Activated CD4-positive, alpha-beta T cell treated with anti-CD3 and anti-CD28 coated beads for 36 hours (primary cell): ENCODE data around the gene ROR2. TPM values are rescaled to one million over a fixed set of nuclear protein-coding genes. Genes with fewer than 3 reads are reported as not detected.

Experiments used
- ATAC-seq: fragments of 200-7000 bp; cut with Tn5 transposase; one replicate; pipeline ENCODE4 v1.10.0; 2021; ENCODE audit warnings: mild to moderate bottlenecking, moderate library complexity
- CTCF ChIA-PET: fragments of 350-600 bp; sonication (Branson Sonifier 250); formaldehyde crosslinking; loops from one replicate; lab custom pipeline; 2021; ENCODE audit warnings: antibody characterized with exemption; lab: Charles Lee
- POLR2A ChIA-PET: fragments of 350-600 bp; sonication (Branson Sonifier 250); formaldehyde crosslinking; loops from one replicate; lab custom pipeline; 2021; ENCODE audit warnings: antibody characterized with exemption, inconsistent platforms; lab: Charles Lee
- DNase-seq: peaks from one replicate; pipeline ENCODE4 v3.0.0-alpha.2; 2020
- H3K27ac Mint-ChIP-seq: one replicate; pipeline ENCODE4 v1.8.0; 2021; ENCODE audit warnings: mixed read lengths
- H3K27me3 Mint-ChIP-seq: one replicate; pipeline ENCODE4 v1.8.0; 2021; ENCODE audit warnings: mixed read lengths
- H3K36me3 Mint-ChIP-seq: one replicate; pipeline ENCODE4 v1.8.0; 2021; ENCODE audit warnings: low read depth, mixed read lengths
- H3K4me1 Mint-ChIP-seq: one replicate; pipeline ENCODE4 v1.8.0; 2021; ENCODE audit warnings: mixed read lengths
- H3K4me3 Mint-ChIP-seq: one replicate; pipeline ENCODE4 v1.8.0; 2021; ENCODE audit warnings: mild to moderate bottlenecking, moderate library complexity, mixed read lengths
- H3K9me3 Mint-ChIP-seq: one replicate; pipeline ENCODE4 v1.8.0; 2021; ENCODE audit warnings: low read depth, mixed read lengths
- intact Hi-C, 2 experiments: fragments of 100-400 bp; cut with DNase I in 1 of 2; cut with micrococcal nuclease in 1 of 2; formaldehyde crosslinking; loops; one replicate each; pipeline versions ENCODE4 v1.14.2 to v1.15.1; 2022 to 2024; cut with DNase I, micrococcal nuclease
- total RNA-seq, 2 experiments: library from RNA; stranded (reverse); gene quantifications; one replicate each; pipeline ENCODE4 v1.2.3, GENCODE V29; 2021

ROR2 gene
- total RNA-seq, 2 experiments from 2014 or later, result not detected

DNA sequence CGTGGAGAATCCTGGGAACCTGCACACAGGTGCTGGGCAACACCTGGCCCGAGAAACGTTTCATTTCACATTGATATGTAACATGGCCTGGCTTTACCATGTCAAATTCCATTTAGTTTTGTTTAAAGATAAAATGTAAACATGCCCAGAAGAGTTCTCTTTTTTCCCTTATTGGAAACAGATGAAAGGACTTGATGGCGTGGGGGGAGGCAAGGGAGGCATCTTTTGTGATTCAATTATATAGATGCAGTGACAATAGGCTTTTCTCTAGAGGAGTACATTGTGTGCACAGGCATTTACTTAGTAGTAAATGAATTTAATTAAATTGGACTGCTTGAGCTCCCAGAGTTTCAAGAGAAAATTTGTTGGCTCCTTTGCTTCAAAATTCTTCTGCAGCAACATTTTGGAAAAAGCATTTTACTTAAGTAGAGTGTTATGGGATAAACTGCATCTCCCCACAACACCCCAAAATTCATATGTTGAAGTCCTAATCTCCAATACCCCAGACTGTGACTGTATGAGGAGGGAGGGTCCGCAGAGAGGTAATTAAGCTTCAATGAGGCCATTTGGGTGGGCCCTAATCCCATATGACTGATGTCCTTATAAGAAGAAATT is 272.1 kb downstream of the ROR2 start:
- Mint-ChIP-seq H3K36me3 (no peaks in the 10 kb centered on the region), H3K9me3 (no peaks in the 10 kb centered on the region), H3K27ac (no peak overlapping the region), H3K27me3 (peaks cover 21% of the 10 kb centered on the region), H3K4me1 (no peaks in the 10 kb centered on the region), H3K4me3 (no peak overlapping the region)
- CTCF ChIA-PET, result interaction anchor here (0.7 to 1.4 kb wide), 2 partner anchors 322 to 762 kb away, joined by 3 to 4 read pairs; no protein-coding TSS in a partner anchor
- no peak for DNase-seq
- POLR2A ChIA-PET, result no interaction called here
- intact Hi-C loops, result no loop called here
- ATAC-seq, result no peak

DNA sequence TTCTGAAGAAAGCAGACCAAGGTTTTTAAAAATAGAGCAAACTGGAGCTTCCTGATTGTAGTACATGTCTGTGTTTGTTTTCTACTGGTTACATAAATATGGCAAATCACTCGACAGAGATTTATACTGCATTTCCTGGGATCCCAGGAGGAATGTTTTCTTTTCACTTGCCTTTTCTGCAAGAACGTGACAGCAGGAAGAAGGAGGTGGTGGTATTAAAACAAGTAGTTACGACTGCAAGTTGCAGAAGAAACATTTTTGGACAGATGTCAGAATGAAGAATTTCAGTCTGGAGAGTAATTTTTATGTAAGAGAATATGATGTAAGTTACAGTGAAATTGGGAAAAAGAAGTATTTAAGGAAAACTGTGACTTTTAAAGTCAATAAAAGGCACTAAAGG is 272.7 kb downstream of the ROR2 start:
- DNase-seq (no peak), ATAC-seq (no peak)
- Mint-ChIP-seq H3K27me3 (peaks cover 23% of the 10 kb centered on the region), H3K36me3 (no peaks in the 10 kb centered on the region), H3K4me3 (no peak overlapping the region), H3K4me1 (no peaks in the 10 kb centered on the region), H3K27ac (no peak overlapping the region), H3K9me3 (no peaks in the 10 kb centered on the region)
- ChIA-PET POLR2A (no interaction called here), CTCF (interaction anchor here (0.7 to 1.4 kb wide), 2 partner anchors 647 to 762 kb away, joined by 3 to 4 read pairs; no protein-coding TSS in a partner anchor)
- intact Hi-C loops, result no loop called here

DNA sequence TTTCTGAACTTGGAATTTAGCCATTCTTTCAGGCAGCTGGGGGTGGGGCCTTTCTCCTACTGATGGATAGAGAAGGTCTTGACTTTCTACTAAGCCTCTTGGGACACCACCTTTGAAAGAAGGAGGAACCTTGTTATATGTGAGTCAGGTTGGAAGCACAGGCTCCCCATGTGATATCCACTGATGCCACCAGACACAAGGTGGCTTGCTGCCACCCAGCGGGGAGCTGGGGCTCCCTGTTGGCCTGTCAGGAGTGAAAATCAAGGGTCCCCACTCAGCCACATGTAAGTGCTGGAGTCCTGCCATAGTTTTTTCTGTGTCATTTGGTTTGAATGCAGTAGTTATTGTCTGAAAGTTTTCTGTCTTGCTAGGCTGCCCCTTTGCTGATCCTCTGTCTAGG is 274.0 kb downstream of the ROR2 start:
- H3K27me3 Mint-ChIP-seq, result peaks cover 29% of the 10 kb centered on the region
- H3K9me3 Mint-ChIP-seq, result no peaks in the 10 kb centered on the region
- ATAC-seq, result no peak
- H3K4me1 Mint-ChIP-seq, result no peaks in the 10 kb centered on the region
- intact Hi-C loops, result no loop called here
- ChIA-PET POLR2A (no interaction called here), CTCF (no interaction called here)
- no peak overlapping the region for H3K4me3 Mint-ChIP-seq
- no peaks in the 10 kb centered on the region for H3K36me3 Mint-ChIP-seq
- DNase-seq, result no peak
- H3K27ac Mint-ChIP-seq, result no peak overlapping the region

DNA sequence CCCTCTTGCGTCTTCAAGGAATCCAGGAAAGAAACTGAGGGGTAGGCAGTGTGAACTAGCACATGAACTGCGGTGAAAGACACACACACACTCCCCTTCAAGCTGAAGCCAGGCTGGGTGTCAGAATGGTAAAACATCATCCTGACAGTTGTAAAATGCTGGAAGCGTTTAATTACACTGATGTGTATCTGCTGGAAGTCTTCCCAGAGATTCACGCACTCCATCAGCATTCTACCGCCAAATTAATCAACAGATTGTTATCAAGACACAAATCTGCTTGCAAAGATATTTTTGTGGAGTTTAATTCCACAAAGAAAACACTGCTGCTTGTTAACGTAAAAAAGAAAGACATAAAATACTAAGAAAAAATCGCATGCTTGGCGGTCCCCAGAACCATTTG is 285.4 kb downstream of the ROR2 start:
- intact Hi-C loops, result no loop called here

DNA sequence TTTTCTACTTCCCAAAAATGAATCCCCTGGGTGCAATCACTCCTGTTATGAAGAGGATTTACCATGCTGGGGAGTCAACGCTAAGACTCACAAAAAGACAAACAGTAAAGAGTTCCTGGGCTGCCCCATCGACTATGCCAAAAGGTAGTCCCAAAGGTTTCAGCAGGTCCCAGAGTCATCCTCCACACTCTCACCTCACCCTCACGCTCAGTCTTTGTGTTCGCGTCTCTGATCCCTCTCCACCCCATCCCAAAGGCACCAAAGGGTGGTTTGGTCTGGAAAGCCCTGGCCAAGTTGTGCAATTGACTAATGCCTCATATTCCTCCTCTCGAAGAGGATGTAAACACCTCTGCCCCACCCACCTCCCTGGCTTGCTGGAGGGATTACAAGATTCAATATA is 286.2 kb downstream of the ROR2 start:
- ATAC-seq (no peak), DNase-seq (no peak)
- no peaks in the 10 kb centered on the region for H3K36me3 Mint-ChIP-seq
- CTCF ChIA-PET, result no interaction called here
- intact Hi-C loops, result no loop called here
- H3K9me3 Mint-ChIP-seq, result no peaks in the 10 kb centered on the region
- POLR2A ChIA-PET, result no interaction called here
- H3K27ac Mint-ChIP-seq, result no peak overlapping the region
- no peak overlapping the region for H3K4me3 Mint-ChIP-seq
- H3K4me1 Mint-ChIP-seq, result no peaks in the 10 kb centered on the region
- peaks cover 10% of the 10 kb centered on the region for H3K27me3 Mint-ChIP-seq

More for the DNA sequence above, 285.4 kb downstream of the ROR2 start:
- no peak for ATAC-seq
- POLR2A ChIA-PET, result no interaction called here
- Mint-ChIP-seq H3K36me3 (no peaks in the 10 kb centered on the region), H3K4me3 (no peak overlapping the region), H3K9me3 (no peaks in the 10 kb centered on the region), H3K27me3 (peaks cover 14% of the 10 kb centered on the region), H3K4me1 (no peaks in the 10 kb centered on the region), H3K27ac (no peak overlapping the region)
- CTCF ChIA-PET, result no interaction called here
- no peak for DNase-seq

DNA sequence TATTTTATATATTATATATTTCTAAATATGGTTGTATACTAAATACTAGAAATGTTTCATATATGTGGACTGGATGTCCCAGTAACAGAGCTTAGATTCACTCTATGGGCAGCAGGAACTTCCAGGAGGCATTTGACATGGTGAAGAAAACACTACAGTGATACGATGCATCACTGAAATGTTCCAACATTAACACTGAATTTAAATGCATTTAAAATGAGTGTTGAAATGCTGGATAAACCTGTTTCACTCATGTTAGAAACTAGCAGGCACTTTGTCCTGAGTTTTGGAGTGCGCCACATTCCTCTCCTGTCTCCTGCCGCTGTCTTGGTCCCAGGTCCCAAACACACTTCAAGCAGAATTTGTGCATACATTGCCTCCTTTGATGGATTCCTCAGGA is 288.6 kb downstream of the ROR2 start:
- ChIA-PET POLR2A (no interaction called here), CTCF (no interaction called here)
- H3K4me1 Mint-ChIP-seq, result no peaks in the 10 kb centered on the region
- peaks cover 13% of the 10 kb centered on the region for H3K27me3 Mint-ChIP-seq
- no peaks in the 10 kb centered on the region for H3K9me3 Mint-ChIP-seq
- no peak overlapping the region for H3K27ac Mint-ChIP-seq
- DNase-seq, result no peak
- H3K36me3 Mint-ChIP-seq, result no peaks in the 10 kb centered on the region
- H3K4me3 Mint-ChIP-seq, result no peak overlapping the region
- ATAC-seq, result no peak
- intact Hi-C loops, result no loop called here

DNA sequence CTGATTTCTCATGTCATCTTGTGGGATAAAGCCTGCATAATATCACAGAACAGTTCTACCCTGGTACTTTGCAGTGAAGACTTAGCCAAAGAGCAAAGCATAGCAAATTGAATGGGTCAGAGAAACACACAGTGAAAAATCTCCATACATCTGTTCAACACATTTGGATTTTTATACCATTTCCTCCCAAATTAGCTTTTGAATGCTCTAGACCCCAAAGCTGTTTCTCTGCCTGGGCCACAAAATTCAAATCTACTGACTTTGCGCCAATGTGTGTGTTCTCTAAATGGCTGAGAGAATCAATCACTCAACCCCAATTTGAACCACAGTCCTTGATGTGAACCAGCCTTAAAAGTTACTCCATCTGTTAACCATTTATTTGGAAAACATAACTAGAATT is 289.5 kb downstream of the ROR2 start:
- H3K27ac Mint-ChIP-seq, result no peak overlapping the region
- no peaks in the 10 kb centered on the region for H3K9me3 Mint-ChIP-seq
- no peaks in the 10 kb centered on the region for H3K4me1 Mint-ChIP-seq
- H3K27me3 Mint-ChIP-seq, result peaks cover 13% of the 10 kb centered on the region
- DNase-seq, result no peak
- no peaks in the 10 kb centered on the region for H3K36me3 Mint-ChIP-seq
- H3K4me3 Mint-ChIP-seq, result no peak overlapping the region
- no peak for ATAC-seq
- intact Hi-C loops, result no loop called here
- POLR2A ChIA-PET, result no interaction called here
- CTCF ChIA-PET, result no interaction called here

DNA sequence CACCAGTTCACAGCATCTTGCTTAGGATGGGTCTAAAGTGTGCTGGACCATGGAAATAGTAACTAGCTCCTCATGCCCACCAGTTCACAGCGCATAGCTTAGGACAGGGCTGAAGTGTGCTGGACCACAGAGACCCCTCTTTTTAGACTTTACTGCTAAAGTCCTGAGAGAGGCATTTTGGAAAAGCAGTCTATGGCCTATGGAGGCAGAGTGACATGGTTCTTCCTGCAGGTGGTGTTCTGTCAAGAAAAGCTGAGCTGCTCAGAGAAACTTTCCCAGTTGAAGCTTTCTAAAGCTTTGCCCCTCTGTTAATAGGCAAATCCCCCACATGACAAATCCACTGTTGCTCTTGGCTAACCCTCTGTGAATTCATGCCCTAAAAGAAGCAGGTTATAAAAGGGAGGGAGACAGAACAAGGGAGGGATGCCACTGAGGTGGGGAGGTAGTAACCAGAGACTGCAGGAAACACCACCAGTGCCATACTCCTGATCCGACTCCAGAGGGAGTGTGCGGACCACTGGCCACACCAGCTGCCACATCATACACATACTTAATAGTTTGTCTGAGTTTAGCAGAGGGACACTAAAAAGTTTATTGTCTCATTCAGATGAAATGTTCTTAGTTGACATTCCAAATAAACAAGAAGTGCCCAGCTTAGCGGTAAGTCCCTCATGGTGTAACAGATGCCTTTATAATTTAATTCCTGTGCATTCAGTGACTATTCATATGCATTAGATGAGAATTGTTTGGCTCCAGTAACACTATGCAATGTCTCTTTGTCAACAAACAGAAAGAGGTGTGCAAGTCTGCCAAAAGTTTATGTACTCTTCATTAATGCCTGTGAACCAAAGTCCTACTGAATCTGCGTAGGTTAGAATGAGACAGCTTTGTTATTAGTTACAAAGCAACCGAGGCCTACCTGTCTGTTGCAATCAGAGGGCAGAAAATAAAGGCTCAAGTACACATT is 290.2 kb downstream of the ROR2 start:
- Mint-ChIP-seq H3K27me3 (peaks cover 15% of the 10 kb centered on the region), H3K9me3 (no peaks in the 10 kb centered on the region), H3K4me3 (no peak overlapping the region), H3K36me3 (no peaks in the 10 kb centered on the region), H3K27ac (no peak overlapping the region), H3K4me1 (no peaks in the 10 kb centered on the region)
- POLR2A ChIA-PET, result no interaction called here
- intact Hi-C loops, result no loop called here
- ATAC-seq (no peak), DNase-seq (peak; percentile 13)
- CTCF ChIA-PET, result interaction anchor here (0.6 to 1.7 kb wide), 3 partner anchors 11 to 91 kb away, joined by 3 to 7 read pairs (median 4); no protein-coding TSS in a partner anchor

DNA sequence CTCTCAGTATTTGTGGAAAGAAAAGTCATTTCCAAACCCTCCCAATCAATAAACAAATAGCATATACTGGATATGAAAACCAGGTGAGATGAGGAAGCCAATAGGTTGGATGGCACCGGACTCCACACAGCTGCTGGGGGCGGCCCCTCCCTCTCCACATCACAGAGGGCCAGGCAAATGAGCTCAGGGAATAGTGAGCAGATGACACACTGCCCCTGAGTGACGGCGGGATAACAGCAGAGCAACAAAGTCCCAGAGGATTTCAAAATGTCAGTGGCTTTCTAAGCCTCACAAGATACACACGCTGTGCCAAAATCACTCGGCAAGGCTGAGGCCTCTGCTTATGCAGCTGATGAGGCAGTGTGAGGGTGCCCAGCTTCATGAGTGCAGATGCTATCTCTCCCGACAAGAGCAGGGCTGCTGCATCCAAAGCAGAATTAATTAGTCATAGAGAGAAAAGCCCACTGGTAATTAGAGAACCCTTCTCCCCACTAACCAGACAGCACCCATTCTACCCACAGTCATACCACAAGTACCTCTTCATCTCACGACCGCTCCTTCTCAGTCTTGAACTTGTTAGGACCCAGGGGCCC is 291.4 kb downstream of the ROR2 start:
- no peak overlapping the region for H3K27ac Mint-ChIP-seq
- H3K4me1 Mint-ChIP-seq, result no peaks in the 10 kb centered on the region
- intact Hi-C loops, result no loop called here
- no peak overlapping the region for H3K4me3 Mint-ChIP-seq
- H3K9me3 Mint-ChIP-seq, result no peaks in the 10 kb centered on the region
- H3K27me3 Mint-ChIP-seq, result peaks cover 13% of the 10 kb centered on the region
- no peak for DNase-seq
- H3K36me3 Mint-ChIP-seq, result no peaks in the 10 kb centered on the region
- ChIA-PET CTCF (interaction anchor here (0.6 to 1.7 kb wide), 2 partner anchors 12 to 33 kb away, joined by 5 to 7 read pairs; no protein-coding TSS in a partner anchor), POLR2A (no interaction called here)
- ATAC-seq, result no peak

DNA sequence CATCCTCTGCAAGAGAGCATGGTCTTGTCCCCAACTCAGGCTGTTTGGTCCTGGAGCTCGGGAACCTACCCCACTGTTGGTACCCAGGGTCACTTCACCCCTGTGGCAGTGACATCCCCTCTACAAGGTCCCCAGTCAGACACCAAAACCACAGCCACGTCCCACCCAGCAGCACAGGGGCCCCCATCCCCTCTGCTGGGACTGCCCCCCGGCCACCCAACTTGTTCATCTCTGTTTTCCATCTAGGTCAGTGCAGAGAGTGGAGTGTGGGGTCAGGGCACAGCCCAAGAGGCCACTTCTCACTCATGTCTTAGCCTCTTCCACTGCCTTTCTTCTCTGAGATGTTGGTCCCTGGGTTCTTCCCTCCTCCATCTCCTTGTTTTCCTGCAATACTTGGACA is 292.5 kb downstream of the ROR2 start:
- POLR2A ChIA-PET, result no interaction called here
- ATAC-seq (no peak), DNase-seq (no peak)
- Mint-ChIP-seq H3K36me3 (no peaks in the 10 kb centered on the region), H3K27me3 (peaks cover 9% of the 10 kb centered on the region), H3K4me1 (no peaks in the 10 kb centered on the region), H3K4me3 (no peak overlapping the region), H3K9me3 (no peaks in the 10 kb centered on the region), H3K27ac (no peak overlapping the region)
- intact Hi-C loops, result no loop called here
- CTCF ChIA-PET, result no interaction called here

DNA sequence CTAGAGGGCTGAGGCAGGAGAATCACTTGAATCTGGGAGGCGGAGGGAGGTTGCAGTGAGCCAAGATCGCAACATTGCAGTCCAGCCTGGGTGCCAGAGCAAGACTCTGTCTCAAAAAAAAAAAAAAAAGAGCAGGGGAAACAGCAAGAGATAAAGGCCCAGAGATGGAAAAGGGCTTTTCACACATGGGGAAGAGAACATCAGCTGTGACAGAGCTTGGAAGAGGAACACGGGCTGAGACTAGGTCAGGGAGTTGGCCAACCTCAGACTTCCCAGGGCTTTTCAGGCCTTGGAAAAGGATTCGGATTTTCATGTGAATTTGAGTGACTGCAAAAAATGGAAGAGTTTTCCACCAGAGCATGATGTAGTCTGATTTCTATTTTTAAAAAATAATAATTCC is 294.4 kb downstream of the ROR2 start:
- H3K36me3 Mint-ChIP-seq, result no peaks in the 10 kb centered on the region
- ChIA-PET CTCF (no interaction called here), POLR2A (no interaction called here)
- H3K4me3 Mint-ChIP-seq, result no peak overlapping the region
- intact Hi-C loops, result no loop called here
- DNase-seq (no peak), ATAC-seq (no peak)
- H3K4me1 Mint-ChIP-seq, result no peaks in the 10 kb centered on the region
- no peaks in the 10 kb centered on the region for H3K9me3 Mint-ChIP-seq
- H3K27ac Mint-ChIP-seq, result no peak overlapping the region
- H3K27me3 Mint-ChIP-seq, result peaks cover 10% of the 10 kb centered on the region
